WTC11 (cell line): Measurements from ENCODE around the gene EEA1. TPM values are rescaled to one million over a fixed set of nuclear protein-coding genes. Genes with fewer than 3 reads are reported as not detected.

Experiments used
- ATAC-seq: fragments of 200-7000 bp; cut with Tn5 transposase; 2 replicates; pipeline ENCODE4 v1.10.0; 2021; ENCODE audit warnings: mild to moderate bottlenecking, moderate library complexity
- CTCF ChIA-PET: fragments of 300-600 bp; sonication (Branson Sonifier 250); formaldehyde crosslinking; loops from one replicate; lab custom pipeline; 2021; ENCODE audit warnings: antibody characterized with exemption; lab: Charles Lee
- POLR2A ChIA-PET: fragments of 350-600 bp; sonication (Branson Sonifier 250); formaldehyde crosslinking; loops from one replicate; lab custom pipeline; 2021; ENCODE audit warnings: antibody characterized with exemption; lab: Charles Lee
- DNase-seq: peaks from one replicate; pipeline ENCODE4 v3.0.0; 2021; ENCODE audit warnings: low spot score
- H3K27ac Mint-ChIP-seq: 2 replicates; pipeline ENCODE4 v1.8.0; 2021; ENCODE audit warnings: mixed read lengths
- H3K27me3 Mint-ChIP-seq: 2 replicates; pipeline ENCODE4 v1.8.0; 2021; ENCODE audit warnings: low read depth, mild to moderate bottlenecking, moderate library complexity, mixed read lengths
- H3K36me3 Mint-ChIP-seq: 2 replicates; pipeline ENCODE4 v1.8.0; 2021; ENCODE audit warnings: mixed read lengths
- H3K4me1 Mint-ChIP-seq: 2 replicates; pipeline ENCODE4 v1.8.0; 2022; ENCODE audit warnings: mixed read lengths
- H3K4me3 Mint-ChIP-seq: 2 replicates; pipeline ENCODE4 v1.8.0; 2021; ENCODE audit warnings: mild to moderate bottlenecking, moderate library complexity, mixed read lengths
- H3K9me3 Mint-ChIP-seq: 2 replicates; pipeline ENCODE4 v1.8.0; 2021; ENCODE audit warnings: mixed read lengths
- ELF4 ChIP-seq: sonication (generic); formaldehyde crosslinking; IDR thresholded peaks from 2 replicates; pipeline ENCODE4 v1.8.1; 2022; ENCODE audit warnings: low read depth, mild to moderate bottlenecking, moderate library complexity, missing genetic modification reagents
- FOXJ3 ChIP-seq: sonication (generic); formaldehyde crosslinking; IDR thresholded peaks from 2 replicates; pipeline ENCODE4 v1.9.0; 2021; ENCODE audit warnings: missing genetic modification reagents, mild to moderate bottlenecking, borderline replicate concordance
- GABPB1 ChIP-seq: sonication (generic); formaldehyde crosslinking; IDR thresholded peaks from 2 replicates; pipeline ENCODE4 v1.8.1; 2023; ENCODE audit warnings: mild to moderate bottlenecking, missing genetic modification reagents
- GRHL2 ChIP-seq: fragments of 250-450 bp; sonication (Bioruptor Pico); IDR thresholded peaks from 2 replicates; pipeline ENCODE4 v1.8.0; 2022; ENCODE audit warnings: mild to moderate bottlenecking, moderate library complexity; ENCODE audit not compliant: insufficient replicate concordance, severe bottlenecking
- NR3C1 ChIP-seq: sonication (generic); formaldehyde crosslinking; conservative IDR thresholded peaks from 2 replicates; pipeline ENCODE4 v1.8.1; 2023; ENCODE audit warnings: low read depth, mild to moderate bottlenecking, missing genetic modification reagents
- RORB ChIP-seq: fragments of 250-450 bp; sonication (Bioruptor Pico); IDR thresholded peaks from 2 replicates; pipeline ENCODE4 v1.9.0; 2021; ENCODE audit warnings: mild to moderate bottlenecking
- TEAD4 ChIP-seq: sonication (generic); formaldehyde crosslinking; IDR thresholded peaks from 2 replicates; pipeline ENCODE4 v1.8.0; 2022; ENCODE audit warnings: mild to moderate bottlenecking, missing genetic modification reagents
- ZNF263 ChIP-seq: sonication (generic); formaldehyde crosslinking; IDR thresholded peaks from 2 replicates; pipeline ENCODE4 v1.8.1; 2022; ENCODE audit warnings: low read depth, mild to moderate bottlenecking, moderate library complexity, missing genetic modification reagents
- ZNF396 ChIP-seq: fragments of 250-450 bp; sonication (Bioruptor Pico); IDR thresholded peaks from 2 replicates; pipeline ENCODE4 v1.8.0; 2021; ENCODE audit warnings: mild to moderate bottlenecking, moderate library complexity, borderline replicate concordance
- ZNF423 ChIP-seq: fragments of 250-450 bp; sonication (Bioruptor Pico); IDR thresholded peaks from 2 replicates; pipeline ENCODE4 v2.1.2; 2022; ENCODE audit warnings: mild to moderate bottlenecking, moderate library complexity
- ZNF671 ChIP-seq: fragments of 250-450 bp; sonication (Bioruptor Pico); IDR thresholded peaks from 2 replicates; pipeline ENCODE4 v1.8.0; 2021; ENCODE audit warnings: mild to moderate bottlenecking
- total RNA-seq: library from RNA; stranded (reverse); gene quantifications from 3 replicates; pipeline ENCODE4 v1.2.3, GENCODE V29; 2021
- TF ChIP-seq, protein P1 (sequence below): sonication (generic); formaldehyde crosslinking; IDR thresholded peaks from 2 replicates; pipeline ENCODE4 v1.8.1; 2022; ENCODE audit warnings: mild to moderate bottlenecking, moderate library complexity, missing genetic modification reagents
- TF ChIP-seq, protein P2 (sequence below): sonication (generic); formaldehyde crosslinking; IDR thresholded peaks from 2 replicates; pipeline ENCODE4 v1.8.0; 2023; ENCODE audit warnings: mild to moderate bottlenecking, missing genetic modification reagents
- TF ChIP-seq, protein P3 (sequence below): fragments of 250-450 bp; sonication (Bioruptor Pico); IDR thresholded peaks from 2 replicates; pipeline ENCODE4 v2.1.2; 2022; ENCODE audit warnings: mild to moderate bottlenecking, moderate library complexity
- TF ChIP-seq, protein P4 (sequence below): sonication (generic); formaldehyde crosslinking; IDR thresholded peaks from 2 replicates; pipeline ENCODE4 v1.8.0; 2022; ENCODE audit warnings: missing genetic modification reagents
- TF ChIP-seq, protein P5 (sequence below): sonication (generic); formaldehyde crosslinking; IDR thresholded peaks from 2 replicates; pipeline ENCODE4 v1.8.1; 2022; ENCODE audit warnings: mild to moderate bottlenecking, missing genetic modification reagents, moderate library complexity, borderline replicate concordance
- TF ChIP-seq, protein P6 (sequence below): sonication (generic); formaldehyde crosslinking; IDR thresholded peaks from 2 replicates; pipeline ENCODE4 v1.8.1; 2023; ENCODE audit warnings: mild to moderate bottlenecking, missing genetic modification reagents, borderline replicate concordance
- TF ChIP-seq, protein P7 (sequence below): fragments of 250-450 bp; sonication (Bioruptor Pico); IDR thresholded peaks from 2 replicates; pipeline ENCODE4 v1.9.0; 2021; ENCODE audit warnings: mild to moderate bottlenecking, borderline replicate concordance
- TF ChIP-seq, protein P8 (sequence below): sonication (generic); formaldehyde crosslinking; conservative IDR thresholded peaks from 2 replicates; pipeline ENCODE4 v1.8.1; 2022; ENCODE audit warnings: mild to moderate bottlenecking, missing genetic modification reagents

The EEA1 gene
- total RNA-seq, 1 experiment from 2014 or later, result 20.3 TPM

DNA sequence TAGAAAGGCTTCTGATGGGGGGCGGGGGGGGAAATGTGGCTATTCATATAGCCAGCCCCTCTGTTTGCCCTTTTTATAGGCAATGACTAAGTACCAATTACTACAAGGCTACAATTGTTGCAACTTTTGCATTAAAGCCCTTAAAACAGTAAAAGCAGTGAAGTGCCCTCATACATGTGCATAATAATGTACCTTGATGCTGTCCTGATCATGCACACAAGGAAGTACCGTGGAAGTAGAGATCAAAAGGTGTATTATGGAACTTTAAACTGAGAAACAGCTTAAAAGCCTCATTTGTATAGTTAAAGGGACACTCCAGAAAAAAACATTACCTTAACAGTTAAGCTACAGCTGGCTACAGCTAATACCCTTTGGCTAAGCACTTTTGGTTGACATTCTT lies 114.5 kb downstream of the EEA1 start:
- DNase-seq (no peak), ATAC-seq (no peak)
- Mint-ChIP-seq H3K4me1 (no peaks in the 10 kb centered on the region), H3K9me3 (no peaks in the 10 kb centered on the region), H3K27me3 (no peaks in the 10 kb centered on the region), H3K4me3 (no peak overlapping the region), H3K27ac (no peak overlapping the region), H3K36me3 (peaks cover 3% of the 10 kb centered on the region)
- POLR2A ChIA-PET, result no interaction called here
- CTCF ChIA-PET, result no interaction called here
- TF ChIP-seq ZNF423 (CRISPR knock-in tag), result no peak
- TF ChIP-seq, protein P1, sequence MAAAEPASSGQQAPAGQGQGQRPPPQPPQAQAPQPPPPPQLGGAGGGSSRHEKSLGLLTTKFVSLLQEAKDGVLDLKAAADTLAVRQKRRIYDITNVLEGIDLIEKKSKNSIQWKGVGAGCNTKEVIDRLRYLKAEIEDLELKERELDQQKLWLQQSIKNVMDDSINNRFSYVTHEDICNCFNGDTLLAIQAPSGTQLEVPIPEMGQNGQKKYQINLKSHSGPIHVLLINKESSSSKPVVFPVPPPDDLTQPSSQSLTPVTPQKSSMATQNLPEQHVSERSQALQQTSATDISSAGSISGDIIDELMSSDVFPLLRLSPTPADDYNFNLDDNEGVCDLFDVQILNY (CRISPR knock-in tag), result no peak
- no peak for TF ChIP-seq ZNF263 (CRISPR knock-in tag)
- TF ChIP-seq, protein P2, sequence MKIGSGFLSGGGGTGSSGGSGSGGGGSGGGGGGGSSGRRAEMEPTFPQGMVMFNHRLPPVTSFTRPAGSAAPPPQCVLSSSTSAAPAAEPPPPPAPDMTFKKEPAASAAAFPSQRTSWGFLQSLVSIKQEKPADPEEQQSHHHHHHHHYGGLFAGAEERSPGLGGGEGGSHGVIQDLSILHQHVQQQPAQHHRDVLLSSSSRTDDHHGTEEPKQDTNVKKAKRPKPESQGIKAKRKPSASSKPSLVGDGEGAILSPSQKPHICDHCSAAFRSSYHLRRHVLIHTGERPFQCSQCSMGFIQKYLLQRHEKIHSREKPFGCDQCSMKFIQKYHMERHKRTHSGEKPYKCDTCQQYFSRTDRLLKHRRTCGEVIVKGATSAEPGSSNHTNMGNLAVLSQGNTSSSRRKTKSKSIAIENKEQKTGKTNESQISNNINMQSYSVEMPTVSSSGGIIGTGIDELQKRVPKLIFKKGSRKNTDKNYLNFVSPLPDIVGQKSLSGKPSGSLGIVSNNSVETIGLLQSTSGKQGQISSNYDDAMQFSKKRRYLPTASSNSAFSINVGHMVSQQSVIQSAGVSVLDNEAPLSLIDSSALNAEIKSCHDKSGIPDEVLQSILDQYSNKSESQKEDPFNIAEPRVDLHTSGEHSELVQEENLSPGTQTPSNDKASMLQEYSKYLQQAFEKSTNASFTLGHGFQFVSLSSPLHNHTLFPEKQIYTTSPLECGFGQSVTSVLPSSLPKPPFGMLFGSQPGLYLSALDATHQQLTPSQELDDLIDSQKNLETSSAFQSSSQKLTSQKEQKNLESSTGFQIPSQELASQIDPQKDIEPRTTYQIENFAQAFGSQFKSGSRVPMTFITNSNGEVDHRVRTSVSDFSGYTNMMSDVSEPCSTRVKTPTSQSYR (CRISPR knock-in tag), result no peak
- TF ChIP-seq, protein P3, sequence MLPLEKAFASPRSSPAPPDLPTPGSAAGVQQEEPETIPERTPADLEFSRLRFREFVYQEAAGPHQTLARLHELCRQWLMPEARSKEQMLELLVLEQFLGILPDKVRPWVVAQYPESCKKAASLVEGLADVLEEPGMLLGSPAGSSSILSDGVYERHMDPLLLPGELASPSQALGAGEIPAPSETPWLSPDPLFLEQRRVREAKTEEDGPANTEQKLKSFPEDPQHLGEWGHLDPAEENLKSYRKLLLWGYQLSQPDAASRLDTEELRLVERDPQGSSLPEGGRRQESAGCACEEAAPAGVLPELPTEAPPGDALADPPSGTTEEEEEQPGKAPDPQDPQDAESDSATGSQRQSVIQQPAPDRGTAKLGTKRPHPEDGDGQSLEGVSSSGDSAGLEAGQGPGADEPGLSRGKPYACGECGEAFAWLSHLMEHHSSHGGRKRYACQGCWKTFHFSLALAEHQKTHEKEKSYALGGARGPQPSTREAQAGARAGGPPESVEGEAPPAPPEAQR, result no peak
- TF ChIP-seq RORB (CRISPR knock-in tag), result no peak
- TF ChIP-seq, protein P4, sequence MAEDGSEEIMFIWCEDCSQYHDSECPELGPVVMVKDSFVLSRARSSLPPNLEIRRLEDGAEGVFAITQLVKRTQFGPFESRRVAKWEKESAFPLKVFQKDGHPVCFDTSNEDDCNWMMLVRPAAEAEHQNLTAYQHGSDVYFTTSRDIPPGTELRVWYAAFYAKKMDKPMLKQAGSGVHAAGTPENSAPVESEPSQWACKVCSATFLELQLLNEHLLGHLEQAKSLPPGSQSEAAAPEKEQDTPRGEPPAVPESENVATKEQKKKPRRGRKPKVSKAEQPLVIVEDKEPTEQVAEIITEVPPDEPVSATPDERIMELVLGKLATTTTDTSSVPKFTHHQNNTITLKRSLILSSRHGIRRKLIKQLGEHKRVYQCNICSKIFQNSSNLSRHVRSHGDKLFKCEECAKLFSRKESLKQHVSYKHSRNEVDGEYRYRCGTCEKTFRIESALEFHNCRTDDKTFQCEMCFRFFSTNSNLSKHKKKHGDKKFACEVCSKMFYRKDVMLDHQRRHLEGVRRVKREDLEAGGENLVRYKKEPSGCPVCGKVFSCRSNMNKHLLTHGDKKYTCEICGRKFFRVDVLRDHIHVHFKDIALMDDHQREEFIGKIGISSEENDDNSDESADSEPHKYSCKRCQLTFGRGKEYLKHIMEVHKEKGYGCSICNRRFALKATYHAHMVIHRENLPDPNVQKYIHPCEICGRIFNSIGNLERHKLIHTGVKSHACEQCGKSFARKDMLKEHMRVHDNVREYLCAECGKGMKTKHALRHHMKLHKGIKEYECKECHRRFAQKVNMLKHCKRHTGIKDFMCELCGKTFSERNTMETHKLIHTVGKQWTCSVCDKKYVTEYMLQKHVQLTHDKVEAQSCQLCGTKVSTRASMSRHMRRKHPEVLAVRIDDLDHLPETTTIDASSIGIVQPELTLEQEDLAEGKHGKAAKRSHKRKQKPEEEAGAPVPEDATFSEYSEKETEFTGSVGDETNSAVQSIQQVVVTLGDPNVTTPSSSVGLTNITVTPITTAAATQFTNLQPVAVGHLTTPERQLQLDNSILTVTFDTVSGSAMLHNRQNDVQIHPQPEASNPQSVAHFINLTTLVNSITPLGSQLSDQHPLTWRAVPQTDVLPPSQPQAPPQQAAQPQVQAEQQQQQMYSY, result no peak
- no peak for TF ChIP-seq GRHL2 (CRISPR knock-in tag)
- TF ChIP-seq, protein P5, sequence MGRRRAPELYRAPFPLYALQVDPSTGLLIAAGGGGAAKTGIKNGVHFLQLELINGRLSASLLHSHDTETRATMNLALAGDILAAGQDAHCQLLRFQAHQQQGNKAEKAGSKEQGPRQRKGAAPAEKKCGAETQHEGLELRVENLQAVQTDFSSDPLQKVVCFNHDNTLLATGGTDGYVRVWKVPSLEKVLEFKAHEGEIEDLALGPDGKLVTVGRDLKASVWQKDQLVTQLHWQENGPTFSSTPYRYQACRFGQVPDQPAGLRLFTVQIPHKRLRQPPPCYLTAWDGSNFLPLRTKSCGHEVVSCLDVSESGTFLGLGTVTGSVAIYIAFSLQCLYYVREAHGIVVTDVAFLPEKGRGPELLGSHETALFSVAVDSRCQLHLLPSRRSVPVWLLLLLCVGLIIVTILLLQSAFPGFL, result no peak
- no peak for TF ChIP-seq FOXJ3
- TF ChIP-seq, protein P6, sequence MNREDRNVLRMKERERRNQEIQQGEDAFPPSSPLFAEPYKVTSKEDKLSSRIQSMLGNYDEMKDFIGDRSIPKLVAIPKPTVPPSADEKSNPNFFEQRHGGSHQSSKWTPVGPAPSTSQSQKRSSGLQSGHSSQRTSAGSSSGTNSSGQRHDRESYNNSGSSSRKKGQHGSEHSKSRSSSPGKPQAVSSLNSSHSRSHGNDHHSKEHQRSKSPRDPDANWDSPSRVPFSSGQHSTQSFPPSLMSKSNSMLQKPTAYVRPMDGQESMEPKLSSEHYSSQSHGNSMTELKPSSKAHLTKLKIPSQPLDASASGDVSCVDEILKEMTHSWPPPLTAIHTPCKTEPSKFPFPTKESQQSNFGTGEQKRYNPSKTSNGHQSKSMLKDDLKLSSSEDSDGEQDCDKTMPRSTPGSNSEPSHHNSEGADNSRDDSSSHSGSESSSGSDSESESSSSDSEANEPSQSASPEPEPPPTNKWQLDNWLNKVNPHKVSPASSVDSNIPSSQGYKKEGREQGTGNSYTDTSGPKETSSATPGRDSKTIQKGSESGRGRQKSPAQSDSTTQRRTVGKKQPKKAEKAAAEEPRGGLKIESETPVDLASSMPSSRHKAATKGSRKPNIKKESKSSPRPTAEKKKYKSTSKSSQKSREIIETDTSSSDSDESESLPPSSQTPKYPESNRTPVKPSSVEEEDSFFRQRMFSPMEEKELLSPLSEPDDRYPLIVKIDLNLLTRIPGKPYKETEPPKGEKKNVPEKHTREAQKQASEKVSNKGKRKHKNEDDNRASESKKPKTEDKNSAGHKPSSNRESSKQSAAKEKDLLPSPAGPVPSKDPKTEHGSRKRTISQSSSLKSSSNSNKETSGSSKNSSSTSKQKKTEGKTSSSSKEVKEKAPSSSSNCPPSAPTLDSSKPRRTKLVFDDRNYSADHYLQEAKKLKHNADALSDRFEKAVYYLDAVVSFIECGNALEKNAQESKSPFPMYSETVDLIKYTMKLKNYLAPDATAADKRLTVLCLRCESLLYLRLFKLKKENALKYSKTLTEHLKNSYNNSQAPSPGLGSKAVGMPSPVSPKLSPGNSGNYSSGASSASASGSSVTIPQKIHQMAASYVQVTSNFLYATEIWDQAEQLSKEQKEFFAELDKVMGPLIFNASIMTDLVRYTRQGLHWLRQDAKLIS (CRISPR knock-in tag), result no peak
- TF ChIP-seq, protein P7, sequence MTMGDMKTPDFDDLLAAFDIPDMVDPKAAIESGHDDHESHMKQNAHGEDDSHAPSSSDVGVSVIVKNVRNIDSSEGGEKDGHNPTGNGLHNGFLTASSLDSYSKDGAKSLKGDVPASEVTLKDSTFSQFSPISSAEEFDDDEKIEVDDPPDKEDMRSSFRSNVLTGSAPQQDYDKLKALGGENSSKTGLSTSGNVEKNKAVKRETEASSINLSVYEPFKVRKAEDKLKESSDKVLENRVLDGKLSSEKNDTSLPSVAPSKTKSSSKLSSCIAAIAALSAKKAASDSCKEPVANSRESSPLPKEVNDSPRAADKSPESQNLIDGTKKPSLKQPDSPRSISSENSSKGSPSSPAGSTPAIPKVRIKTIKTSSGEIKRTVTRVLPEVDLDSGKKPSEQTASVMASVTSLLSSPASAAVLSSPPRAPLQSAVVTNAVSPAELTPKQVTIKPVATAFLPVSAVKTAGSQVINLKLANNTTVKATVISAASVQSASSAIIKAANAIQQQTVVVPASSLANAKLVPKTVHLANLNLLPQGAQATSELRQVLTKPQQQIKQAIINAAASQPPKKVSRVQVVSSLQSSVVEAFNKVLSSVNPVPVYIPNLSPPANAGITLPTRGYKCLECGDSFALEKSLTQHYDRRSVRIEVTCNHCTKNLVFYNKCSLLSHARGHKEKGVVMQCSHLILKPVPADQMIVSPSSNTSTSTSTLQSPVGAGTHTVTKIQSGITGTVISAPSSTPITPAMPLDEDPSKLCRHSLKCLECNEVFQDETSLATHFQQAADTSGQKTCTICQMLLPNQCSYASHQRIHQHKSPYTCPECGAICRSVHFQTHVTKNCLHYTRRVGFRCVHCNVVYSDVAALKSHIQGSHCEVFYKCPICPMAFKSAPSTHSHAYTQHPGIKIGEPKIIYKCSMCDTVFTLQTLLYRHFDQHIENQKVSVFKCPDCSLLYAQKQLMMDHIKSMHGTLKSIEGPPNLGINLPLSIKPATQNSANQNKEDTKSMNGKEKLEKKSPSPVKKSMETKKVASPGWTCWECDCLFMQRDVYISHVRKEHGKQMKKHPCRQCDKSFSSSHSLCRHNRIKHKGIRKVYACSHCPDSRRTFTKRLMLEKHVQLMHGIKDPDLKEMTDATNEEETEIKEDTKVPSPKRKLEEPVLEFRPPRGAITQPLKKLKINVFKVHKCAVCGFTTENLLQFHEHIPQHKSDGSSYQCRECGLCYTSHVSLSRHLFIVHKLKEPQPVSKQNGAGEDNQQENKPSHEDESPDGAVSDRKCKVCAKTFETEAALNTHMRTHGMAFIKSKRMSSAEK (CRISPR knock-in tag), result no peak
- TF ChIP-seq ZNF671 (CRISPR knock-in tag), result no peak
- TF ChIP-seq GABPB1 (CRISPR knock-in tag), result no peak
- no peak for TF ChIP-seq ZNF396 (CRISPR knock-in tag)
- no peak for TF ChIP-seq NR3C1 (CRISPR knock-in tag)
- no peak for TF ChIP-seq TEAD4 (CRISPR knock-in tag)
- TF ChIP-seq, protein P8, sequence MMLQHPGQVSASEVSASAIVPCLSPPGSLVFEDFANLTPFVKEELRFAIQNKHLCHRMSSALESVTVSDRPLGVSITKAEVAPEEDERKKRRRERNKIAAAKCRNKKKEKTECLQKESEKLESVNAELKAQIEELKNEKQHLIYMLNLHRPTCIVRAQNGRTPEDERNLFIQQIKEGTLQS (CRISPR knock-in tag), result no peak
- TF ChIP-seq ELF4 (CRISPR knock-in tag), result no peak
